ENCODE results near the gene SETBP1.

DNA sequence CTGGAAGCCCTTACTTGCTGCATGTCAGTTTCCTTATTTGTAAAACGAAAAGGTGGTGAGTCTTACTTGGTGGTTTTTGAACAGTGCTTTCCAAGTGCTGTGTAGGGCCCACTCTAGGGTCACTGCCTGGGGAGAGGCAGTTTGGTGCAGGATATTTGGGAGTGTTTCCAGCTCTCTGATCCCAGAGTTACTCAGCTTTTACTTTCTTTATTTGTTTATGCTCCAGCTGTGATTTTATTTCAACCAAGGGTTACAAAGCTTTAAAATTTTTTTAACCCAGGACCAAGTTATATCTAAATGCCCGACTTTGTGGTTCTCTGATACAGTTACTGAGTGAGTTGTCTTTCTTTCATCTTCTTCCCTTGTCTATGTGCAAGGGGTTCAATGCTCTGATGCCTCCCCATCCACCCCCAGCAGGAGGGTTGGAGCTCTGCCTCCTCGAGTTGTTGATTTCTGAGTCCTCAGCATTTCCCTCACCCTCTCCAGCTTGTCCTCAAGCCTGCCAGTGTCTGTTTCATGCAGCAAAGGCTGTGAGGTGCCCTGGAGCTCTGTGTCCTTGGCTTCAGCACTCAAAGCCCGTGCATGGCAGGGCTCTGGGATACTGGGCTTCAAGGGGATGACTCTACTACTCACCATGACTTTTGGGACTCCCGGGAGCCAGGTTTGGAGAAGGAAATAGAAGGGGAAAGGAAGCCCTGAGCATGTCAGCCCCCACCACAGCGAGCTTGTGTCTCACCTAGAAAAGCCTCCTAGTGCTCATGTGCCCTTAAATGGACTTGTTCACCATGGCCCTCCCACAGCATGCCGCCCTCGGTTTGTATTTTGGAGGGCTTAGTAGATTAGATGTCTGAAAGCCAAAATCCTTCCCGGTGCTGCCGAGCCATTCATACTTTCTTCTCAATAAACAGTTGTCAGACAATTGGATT lies 236.8 kb downstream of the SETBP1 start:
- TF ChIP-seq, protein P1, sequence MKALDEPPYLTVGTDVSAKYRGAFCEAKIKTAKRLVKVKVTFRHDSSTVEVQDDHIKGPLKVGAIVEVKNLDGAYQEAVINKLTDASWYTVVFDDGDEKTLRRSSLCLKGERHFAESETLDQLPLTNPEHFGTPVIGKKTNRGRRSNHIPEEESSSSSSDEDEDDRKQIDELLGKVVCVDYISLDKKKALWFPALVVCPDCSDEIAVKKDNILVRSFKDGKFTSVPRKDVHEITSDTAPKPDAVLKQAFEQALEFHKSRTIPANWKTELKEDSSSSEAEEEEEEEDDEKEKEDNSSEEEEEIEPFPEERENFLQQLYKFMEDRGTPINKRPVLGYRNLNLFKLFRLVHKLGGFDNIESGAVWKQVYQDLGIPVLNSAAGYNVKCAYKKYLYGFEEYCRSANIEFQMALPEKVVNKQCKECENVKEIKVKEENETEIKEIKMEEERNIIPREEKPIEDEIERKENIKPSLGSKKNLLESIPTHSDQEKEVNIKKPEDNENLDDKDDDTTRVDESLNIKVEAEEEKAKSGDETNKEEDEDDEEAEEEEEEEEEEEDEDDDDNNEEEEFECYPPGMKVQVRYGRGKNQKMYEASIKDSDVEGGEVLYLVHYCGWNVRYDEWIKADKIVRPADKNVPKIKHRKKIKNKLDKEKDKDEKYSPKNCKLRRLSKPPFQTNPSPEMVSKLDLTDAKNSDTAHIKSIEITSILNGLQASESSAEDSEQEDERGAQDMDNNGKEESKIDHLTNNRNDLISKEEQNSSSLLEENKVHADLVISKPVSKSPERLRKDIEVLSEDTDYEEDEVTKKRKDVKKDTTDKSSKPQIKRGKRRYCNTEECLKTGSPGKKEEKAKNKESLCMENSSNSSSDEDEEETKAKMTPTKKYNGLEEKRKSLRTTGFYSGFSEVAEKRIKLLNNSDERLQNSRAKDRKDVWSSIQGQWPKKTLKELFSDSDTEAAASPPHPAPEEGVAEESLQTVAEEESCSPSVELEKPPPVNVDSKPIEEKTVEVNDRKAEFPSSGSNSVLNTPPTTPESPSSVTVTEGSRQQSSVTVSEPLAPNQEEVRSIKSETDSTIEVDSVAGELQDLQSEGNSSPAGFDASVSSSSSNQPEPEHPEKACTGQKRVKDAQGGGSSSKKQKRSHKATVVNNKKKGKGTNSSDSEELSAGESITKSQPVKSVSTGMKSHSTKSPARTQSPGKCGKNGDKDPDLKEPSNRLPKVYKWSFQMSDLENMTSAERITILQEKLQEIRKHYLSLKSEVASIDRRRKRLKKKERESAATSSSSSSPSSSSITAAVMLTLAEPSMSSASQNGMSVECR (CRISPR knock-in tag; IDR thresholded peaks at IDR 0.05), result no peak
- TF ChIP-seq, protein P2, sequence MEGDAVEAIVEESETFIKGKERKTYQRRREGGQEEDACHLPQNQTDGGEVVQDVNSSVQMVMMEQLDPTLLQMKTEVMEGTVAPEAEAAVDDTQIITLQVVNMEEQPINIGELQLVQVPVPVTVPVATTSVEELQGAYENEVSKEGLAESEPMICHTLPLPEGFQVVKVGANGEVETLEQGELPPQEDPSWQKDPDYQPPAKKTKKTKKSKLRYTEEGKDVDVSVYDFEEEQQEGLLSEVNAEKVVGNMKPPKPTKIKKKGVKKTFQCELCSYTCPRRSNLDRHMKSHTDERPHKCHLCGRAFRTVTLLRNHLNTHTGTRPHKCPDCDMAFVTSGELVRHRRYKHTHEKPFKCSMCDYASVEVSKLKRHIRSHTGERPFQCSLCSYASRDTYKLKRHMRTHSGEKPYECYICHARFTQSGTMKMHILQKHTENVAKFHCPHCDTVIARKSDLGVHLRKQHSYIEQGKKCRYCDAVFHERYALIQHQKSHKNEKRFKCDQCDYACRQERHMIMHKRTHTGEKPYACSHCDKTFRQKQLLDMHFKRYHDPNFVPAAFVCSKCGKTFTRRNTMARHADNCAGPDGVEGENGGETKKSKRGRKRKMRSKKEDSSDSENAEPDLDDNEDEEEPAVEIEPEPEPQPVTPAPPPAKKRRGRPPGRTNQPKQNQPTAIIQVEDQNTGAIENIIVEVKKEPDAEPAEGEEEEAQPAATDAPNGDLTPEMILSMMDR (IDR thresholded peaks at IDR 0.05 in 2 of 3, conservative IDR thresholded peaks at IDR 0.05 in 1 of 3; ENCODE audit: insufficient read depth in 2 of 3, low read depth in 1 of 3, low read length in 3 of 3), result no peak
- TF ChIP-seq, protein P3, sequence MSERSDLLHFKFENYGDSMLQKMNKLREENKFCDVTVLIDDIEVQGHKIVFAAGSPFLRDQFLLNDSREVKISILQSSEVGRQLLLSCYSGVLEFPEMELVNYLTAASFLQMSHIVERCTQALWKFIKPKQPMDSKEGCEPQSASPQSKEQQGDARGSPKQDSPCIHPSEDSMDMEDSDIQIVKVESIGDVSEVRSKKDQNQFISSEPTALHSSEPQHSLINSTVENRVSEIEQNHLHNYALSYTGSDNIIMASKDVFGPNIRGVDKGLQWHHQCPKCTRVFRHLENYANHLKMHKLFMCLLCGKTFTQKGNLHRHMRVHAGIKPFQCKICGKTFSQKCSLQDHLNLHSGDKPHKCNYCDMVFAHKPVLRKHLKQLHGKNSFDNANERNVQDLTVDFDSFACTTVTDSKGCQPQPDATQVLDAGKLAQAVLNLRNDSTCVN (CRISPR knock-in tag; IDR thresholded peaks at IDR 0.05), result no peak
- no peak for TF ChIP-seq TARDBP (IDR thresholded peaks at IDR 0.05)
